GM13977 (cell line): ENCODE measurements around the gene ITGBL1.

Source experiments
- DNase-seq: peaks from one replicate; pipeline ENCODE4 v3.0.0; 2012; ENCODE audit warnings: low spot score
- CTCF ChIP-seq: IDR thresholded peaks from 2 replicates; pipeline ENCODE4 v1.5.1; 2012; ENCODE audit warnings: mild to moderate bottlenecking, control low read depth; ENCODE audit not compliant: insufficient read depth; ENCODE audit errors: extremely low read depth, missing control alignments
- in situ Hi-C: fragments of 300-500 bp; cut with MboI; formaldehyde crosslinking; loops from one replicate; pipeline ENCODE4 v1.12.0; 2022; ENCODE audit warnings: low sequenced_read_pairs, low pct_unique_long_range_greater_than_20kb, mixed read lengths, inconsistent platforms; ENCODE audit not compliant: unreplicated experiment

The ITGBL1 gene

GRCh38 chr13:101718496-101718895 lies 266.0 kb downstream of the ITGBL1 start:
- in situ Hi-C loops = loop anchor here (25.0 kb wide), 1 partner anchor 106 kb away; no protein-coding TSS in a partner anchor
- no peak for TF ChIP-seq CTCF
- no peak for DNase-seq

GRCh38 chr13:101726681-101727080 lies 274.2 kb downstream of the ITGBL1 start:
- DNase-seq = no peak
- in situ Hi-C loops = no loop called here
- TF ChIP-seq CTCF = no peak

GRCh38 chr13:101727118-101727517 lies 274.6 kb downstream of the ITGBL1 start:
- DNase-seq = no peak
- TF ChIP-seq CTCF = no peak
- in situ Hi-C loops = no loop called here

- in situ Hi-C loops = no loop called here
- TF ChIP-seq CTCF = no peak
Observed at GRCh38 chr13:101728021-101728420, 275.5 kb downstream of the ITGBL1 start.

GRCh38 chr13:101728615-101729014 lies 276.1 kb downstream of the ITGBL1 start:
- no peak for TF ChIP-seq CTCF
- in situ Hi-C loops = no loop called here
- no peak for DNase-seq

More at GRCh38 chr13:101728021-101728420, 275.5 kb downstream of the ITGBL1 start:
- DNase-seq = no peak

- TF ChIP-seq CTCF = no peak
- in situ Hi-C loops = no loop called here
- no peak for DNase-seq
Observed at GRCh38 chr13:101730420-101731000, 278.0 kb downstream of the ITGBL1 start.
